ENCODE measurements around the gene NRG2. TPM values are rescaled to one million over a fixed set of nuclear protein-coding genes. Genes with fewer than 3 reads are reported as not detected.

The NRG2 gene
- total RNA-seq, 4 donors from 2014 or later, result 1.1 to 2.9 (median 1.8) TPM

- TF ChIP-seq POLR2A (IDR thresholded peaks at IDR 0.05) (no peak), CTCF (IDR thresholded peaks at IDR 0.05) (no peak)
- no peak overlapping the region for H3K4me3 ChIP-seq (replicated peaks in 1 of 3)
- intact Hi-C loops (cut with DNase I), result no loop called here
Observed at GRCh38 chr5:139839232-139839815, 203.8 kb downstream of the NRG2 start.

GRCh38 chr5:139838381-139839197 lies 204.5 kb downstream of the NRG2 start:
- intact Hi-C loops (cut with DNase I), result no loop called here

More at GRCh38 chr5:139839232-139839815, 203.8 kb downstream of the NRG2 start:
- Histone ChIP-seq H3K9me3 (no peaks in the 10 kb centered on the region), H3K36me3 (no peaks in the 10 kb centered on the region), H3K4me1 (no peaks in the 10 kb centered on the region), H3K27ac (no peak overlapping the region), H3K27me3 (no peaks in the 10 kb centered on the region)
- WGBS, 2 donors, result 90 to 96% methylated on average over 16 of the region's 16 CpGs
- no peak for DNase-seq

GRCh38 chr5:139837711-139838380 lies 205.3 kb downstream of the NRG2 start:
- H3K9me3 ChIP-seq, result no peaks in the 10 kb centered on the region
- H3K4me3 ChIP-seq (replicated peaks in 1 of 3), result no peak overlapping the region
- no peak overlapping the region for H3K27ac ChIP-seq
- no peaks in the 10 kb centered on the region for H3K4me1 ChIP-seq
- WGBS, 2 donors, result 88 to 100% methylated on average over 4 to 8 of the region's 10 CpGs
- H3K36me3 ChIP-seq, result no peaks in the 10 kb centered on the region
- intact Hi-C loops (cut with DNase I), result no loop called here
- DNase-seq, result no peak
- TF ChIP-seq POLR2A (IDR thresholded peaks at IDR 0.05) (no peak), CTCF (IDR thresholded peaks at IDR 0.05) (no peak)
- H3K27me3 ChIP-seq, result no peaks in the 10 kb centered on the region

More at GRCh38 chr5:139838381-139839197, 204.5 kb downstream of the NRG2 start:
- Histone ChIP-seq H3K4me1 (no peaks in the 10 kb centered on the region), H3K27me3 (no peaks in the 10 kb centered on the region), H3K27ac (no peak overlapping the region), H3K9me3 (no peaks in the 10 kb centered on the region), H3K4me3 (replicated peaks in 1 of 3) (no peak overlapping the region), H3K36me3 (no peaks in the 10 kb centered on the region)
- WGBS, 2 donors, result 90 to 95% methylated on average over 7 to 12 of the region's 12 CpGs
- TF ChIP-seq CTCF (IDR thresholded peaks at IDR 0.05), result no peak
- DNase-seq, result no peak

- WGBS, 2 donors, result 91 to 95% methylated on average over 22 of the region's 22 CpGs
- TF ChIP-seq CTCF (IDR thresholded peaks at IDR 0.05) (no peak), POLR2A (IDR thresholded peaks at IDR 0.05) (no peak)
Observed at GRCh38 chr5:139836469-139837208, 206.5 kb downstream of the NRG2 start.

More at GRCh38 chr5:139836469-139837208, 206.5 kb downstream of the NRG2 start:
- Histone ChIP-seq H3K4me3 (replicated peaks in 1 of 3) (no peak overlapping the region), H3K36me3 (no peaks in the 10 kb centered on the region), H3K27ac (no peak overlapping the region), H3K9me3 (no peaks in the 10 kb centered on the region), H3K4me1 (no peaks in the 10 kb centered on the region), H3K27me3 (no peaks in the 10 kb centered on the region)
- no peak for DNase-seq
- intact Hi-C loops (cut with DNase I), result no loop called here

Data from thyroid gland (tissue), 4 donors.